HG03108 (cell line): Measurements from ENCODE around the gene FBXO10.

Experiments
- ATAC-seq: cut with Tn5 transposase; IDR thresholded peaks from one replicate; pipeline ENCODE4 v1.9.1; 2021; ENCODE audit warnings: moderate library complexity; ENCODE audit not compliant: unreplicated experiment

Gene FBXO10

DNA sequence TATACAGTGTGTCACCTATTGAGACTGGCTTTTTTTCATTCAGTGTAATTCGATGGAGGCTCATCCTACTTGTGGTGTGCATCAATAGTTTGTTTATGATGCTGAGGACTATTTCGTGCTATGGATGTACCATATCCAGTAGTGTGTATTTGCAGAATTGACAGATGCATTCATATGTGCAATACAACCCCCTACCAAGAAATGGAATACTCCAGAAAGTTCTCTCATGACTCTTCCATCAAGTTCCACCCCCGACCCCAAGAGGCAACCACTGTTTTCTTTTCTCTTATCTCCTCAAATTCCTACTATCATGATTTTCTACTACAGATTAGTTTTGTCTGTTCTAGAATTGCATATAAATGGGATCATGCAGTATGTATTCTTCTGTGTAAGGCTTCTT is 21.9 kb downstream of the FBXO10 start:
- ATAC-seq: no peak

DNA sequence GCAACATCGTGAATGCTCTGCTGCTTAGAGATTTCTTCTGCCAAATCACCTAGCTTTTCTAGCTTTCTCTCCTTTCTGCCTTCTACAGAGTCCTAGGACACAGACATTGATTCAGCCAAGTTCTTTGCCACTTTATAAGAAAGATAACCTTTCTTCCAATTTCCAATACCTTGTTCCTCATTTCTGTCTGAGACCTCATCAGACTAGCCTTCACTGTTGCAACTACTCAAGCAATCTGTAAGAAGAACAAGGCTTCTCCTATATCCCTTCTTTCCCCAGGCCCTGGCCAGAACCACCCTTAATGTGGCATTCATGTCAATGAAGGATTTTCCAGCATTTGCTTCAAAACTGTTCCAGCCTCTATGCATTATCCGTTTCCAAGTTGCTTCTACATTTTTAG is 24.3 kb downstream of the FBXO10 start:
- no peak for ATAC-seq

DNA sequence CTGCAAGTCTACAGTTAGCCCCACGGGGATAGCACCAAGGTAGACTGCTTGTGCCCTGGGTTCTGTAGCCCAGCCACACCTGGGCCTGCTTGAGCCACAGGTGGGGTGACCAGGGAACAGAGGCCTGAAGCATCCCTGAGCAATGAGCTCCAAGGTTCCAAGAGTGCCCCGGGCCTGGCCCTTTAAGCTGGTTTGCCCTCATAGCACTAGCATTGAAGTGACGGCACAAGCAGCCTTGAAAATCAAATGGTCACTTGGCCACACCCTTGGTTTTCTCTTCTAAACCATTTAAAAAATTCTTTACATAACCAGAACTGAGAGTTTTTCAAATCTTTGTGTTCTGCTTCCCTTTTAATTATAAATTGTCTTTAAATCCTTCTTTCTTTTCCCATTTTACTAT is 24.7 kb downstream of the FBXO10 start:
- ATAC-seq: no peak

DNA sequence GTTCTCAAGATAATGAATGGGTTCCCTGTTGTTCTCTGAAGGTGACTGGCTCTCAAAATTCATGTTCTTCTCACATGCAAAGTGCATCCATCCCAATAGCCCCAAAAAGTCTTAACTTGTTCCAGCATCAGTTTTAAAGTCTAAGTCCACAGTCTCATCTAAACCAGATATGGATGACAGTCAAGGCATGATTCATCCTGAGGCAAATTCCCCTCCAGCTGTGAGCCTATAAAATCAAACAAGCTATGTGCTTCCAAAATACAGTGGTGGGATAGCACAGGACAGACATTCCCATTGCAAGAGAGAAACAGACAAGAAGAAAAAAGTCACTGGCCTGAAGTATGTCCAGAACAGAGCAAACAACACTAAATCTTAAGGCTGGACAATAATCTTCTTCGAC is 25.4 kb downstream of the FBXO10 start:
- no peak for ATAC-seq

DNA sequence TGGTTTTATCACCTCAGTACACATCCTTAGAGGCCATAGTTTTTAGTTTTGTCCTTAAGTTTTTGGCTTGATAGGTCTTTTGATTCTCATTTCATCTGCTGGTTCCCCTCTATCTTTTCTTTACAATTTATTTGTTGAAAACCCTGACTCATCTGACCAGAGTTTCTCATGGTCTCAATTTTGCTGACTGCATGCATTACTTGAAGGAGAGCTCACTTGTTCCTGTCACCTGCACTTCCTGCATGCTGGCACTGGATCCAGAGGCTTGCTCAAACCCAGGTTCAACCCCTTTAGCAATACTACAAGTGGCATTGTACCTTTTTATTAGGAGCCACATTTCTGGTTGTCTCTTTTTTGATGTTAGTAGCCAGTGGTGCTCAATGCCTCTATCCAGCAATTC is 26.7 kb downstream of the FBXO10 start:
- no peak for ATAC-seq

DNA sequence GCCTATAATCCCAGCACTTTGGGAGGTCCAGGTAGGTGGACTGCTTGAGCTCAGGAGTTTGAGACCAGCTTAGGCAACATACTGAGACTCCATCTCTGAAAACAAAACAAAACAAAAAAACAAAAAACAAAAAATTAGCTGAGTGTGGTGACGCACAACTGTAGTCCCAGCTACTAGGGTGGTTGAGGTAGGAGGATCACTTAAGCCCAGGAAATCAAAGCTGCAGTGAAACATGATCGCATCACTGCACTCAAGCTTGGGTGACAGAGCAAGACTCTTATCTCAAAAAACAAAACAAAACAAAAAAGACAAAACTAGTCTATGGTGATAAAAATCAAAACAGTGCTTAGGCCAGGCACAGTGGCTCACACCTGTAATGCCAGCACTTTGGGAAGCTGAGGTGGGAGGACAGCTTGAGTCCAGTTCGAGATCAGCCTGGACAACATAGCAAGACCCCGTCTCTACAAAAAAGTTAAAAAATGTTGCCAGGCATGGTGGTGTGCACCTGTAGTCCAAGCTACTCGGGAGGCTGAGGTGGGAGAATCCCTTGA is 28.8 kb downstream of the FBXO10 start:
- ATAC-seq: no peak

DNA sequence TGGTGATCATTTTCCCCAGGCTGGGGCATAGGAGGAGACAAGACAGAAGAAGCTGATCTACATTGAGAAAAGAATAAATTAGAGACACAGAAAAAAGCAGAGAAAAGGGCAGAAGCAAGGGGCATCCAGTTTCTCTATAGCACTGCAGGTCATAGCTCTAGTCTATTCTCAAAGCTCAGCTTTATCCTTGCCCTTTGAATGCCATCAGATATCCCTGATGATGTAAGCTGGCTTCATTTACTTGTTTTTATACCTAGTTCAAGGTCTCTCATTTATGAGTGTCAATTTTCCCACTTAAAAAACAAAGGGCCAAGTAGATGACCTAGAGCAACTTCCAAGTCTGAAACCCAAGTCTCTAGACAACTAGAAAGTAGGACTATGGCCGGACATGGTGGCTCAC is 32.7 kb downstream of the FBXO10 start:
- no peak for ATAC-seq

DNA sequence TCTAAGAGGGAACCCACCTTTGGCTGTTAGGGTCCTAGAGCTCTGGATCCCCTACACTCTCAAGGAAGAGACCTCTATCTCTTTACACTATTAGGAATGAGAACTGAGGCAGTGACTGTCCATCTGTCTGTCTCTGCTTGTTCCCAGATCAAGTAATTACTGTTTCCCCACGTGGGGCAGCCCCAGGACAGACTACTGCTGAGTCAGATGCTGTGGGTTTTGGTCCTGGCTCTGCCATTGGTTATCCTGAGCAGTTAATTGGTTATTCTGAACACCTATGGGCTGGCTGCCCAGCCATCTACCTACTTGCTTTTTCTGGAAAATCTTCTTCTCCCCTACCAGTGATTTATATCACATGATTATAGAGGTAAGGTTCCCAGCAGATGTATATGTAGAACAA is 33.3 kb downstream of the FBXO10 start:
- no peak for ATAC-seq

DNA sequence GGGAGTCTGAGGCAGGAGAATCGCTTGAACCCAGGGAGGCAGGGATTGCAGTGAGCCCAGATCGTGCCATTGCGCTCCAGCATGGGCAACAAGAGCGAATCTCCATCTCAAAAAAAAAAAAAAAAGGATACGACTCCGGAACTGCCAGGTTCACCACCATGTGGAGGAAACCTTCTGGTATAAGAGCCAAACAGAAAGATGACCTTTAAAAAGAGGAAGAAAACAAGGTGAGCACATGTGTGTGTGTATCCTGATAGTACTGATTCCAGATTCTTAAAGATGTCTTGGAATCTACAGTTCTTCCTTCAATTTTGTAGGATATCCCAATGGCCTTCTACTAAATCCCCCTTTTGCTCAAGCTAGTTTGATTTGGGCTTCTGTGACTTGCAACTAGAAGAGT is 33.7 kb downstream of the FBXO10 start:
- ATAC-seq: no peak

DNA sequence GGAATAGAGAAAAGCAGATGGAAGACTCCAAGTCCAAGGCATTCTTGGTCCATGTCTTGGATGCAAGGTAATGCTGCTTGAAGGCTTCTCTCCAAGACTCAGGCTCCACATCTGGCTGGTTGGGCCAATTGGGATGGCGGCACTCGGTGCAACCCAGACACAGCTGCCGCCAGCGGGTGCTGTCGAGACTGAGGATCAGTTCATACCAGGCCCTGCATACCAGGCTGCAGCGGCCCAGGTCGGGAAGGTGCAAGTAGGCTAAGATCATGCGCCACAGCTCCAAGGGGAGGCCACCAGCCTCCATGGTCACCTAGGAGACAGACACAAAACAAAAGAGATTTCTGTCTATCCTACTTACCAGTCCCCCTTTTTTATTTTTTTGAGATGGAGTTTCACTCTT is 34.7 kb downstream of the FBXO10 start:
- ATAC-seq: no peak

DNA sequence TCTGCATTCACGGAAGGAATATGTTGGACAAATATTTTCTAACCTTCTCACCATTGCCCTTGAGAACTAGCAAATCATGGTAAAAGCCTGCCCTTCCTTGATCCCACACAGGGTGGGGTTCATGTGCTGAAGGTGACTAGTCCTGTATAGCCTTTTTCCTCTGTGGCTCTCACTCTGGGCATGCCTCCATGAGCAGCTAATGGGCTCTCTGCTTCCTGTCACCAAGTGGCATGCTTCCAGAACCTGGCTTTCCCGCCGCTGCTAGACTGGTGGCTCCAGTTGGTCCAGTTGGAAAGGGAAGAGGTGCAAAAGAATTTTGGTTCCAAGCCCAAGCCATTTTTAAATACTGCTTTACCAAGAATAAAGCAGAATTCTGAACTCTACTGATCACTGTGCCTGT is 35.5 kb downstream of the FBXO10 start:
- no peak for ATAC-seq

DNA sequence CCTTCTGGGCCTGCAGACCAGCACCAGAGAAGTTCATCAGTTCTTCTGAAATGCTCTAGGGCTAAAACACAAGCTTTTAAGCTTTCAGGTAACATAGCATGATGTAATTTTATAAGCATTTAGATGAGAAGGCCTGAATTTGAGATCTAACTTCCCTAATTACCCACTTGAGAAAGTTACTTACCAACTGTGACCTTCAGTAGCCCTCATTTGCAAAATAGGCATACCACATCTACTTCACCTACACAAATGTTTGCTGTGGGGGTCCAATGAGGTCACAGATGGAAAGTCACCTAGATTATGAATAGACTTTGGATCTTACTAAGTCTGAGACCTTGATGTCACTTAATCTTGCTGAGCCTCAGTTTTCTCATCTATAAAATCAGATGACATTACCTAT is 36.5 kb downstream of the FBXO10 start:
- ATAC-seq: no peak

DNA sequence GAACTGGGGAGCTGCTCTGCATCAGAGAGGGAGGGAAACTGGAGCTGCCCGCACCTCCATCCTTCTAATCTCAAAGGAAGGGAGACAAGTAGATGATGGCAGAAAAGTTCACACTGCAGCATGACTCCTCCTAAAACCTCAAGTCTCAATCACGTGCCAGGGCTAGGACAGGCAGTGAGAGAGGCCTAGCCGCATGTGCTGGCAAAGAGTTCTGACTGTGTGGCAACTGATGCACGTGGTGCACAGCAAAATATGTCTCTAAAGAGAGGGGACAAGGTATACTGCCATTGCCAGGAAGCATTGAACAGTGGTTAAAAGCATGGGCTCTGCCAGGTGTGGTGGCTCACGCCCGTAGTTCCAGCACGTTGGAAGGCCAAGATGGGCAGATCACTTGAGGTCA is 38.1 kb downstream of the FBXO10 start:
- no peak for ATAC-seq

DNA sequence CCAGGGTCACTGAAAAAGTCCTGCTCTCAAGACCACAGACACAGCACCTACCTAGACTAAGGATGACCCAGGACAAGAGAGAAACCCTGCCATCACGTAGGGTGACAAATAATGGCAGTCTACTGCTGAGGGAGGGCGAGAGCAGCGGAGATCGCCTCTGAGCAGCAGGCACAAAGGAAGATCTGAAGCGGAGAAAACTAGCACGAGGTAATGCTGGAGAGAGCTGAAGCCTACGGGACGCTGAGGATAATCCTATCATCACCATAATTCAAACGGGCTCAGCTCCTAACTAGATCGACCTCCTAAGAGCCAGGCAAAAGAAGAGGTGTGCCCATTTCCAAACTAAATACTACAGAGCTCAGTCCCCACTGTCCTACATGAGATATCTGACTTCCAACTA is 41.3 kb downstream of the FBXO10 start:
- ATAC-seq: no peak

DNA sequence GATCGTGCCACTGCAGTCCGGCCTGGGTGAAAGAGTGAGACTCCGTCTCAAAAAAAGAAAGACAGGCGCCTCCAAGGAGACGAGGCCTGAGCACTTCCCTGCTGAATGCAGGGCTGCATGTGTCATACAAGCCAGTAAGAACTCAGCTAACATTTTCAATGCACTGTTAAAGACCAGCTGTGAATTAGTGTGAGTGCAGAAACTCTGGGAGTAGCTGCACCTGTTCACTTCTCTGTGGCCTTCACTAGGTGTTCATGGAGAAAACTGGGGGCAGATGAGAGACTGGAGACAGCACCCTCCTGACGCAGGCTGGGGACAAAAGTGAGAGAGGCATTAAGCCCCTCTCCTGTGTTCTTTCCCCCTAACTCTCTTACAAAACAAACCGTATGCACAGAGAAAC is 41.8 kb downstream of the FBXO10 start:
- ATAC-seq: no peak

DNA sequence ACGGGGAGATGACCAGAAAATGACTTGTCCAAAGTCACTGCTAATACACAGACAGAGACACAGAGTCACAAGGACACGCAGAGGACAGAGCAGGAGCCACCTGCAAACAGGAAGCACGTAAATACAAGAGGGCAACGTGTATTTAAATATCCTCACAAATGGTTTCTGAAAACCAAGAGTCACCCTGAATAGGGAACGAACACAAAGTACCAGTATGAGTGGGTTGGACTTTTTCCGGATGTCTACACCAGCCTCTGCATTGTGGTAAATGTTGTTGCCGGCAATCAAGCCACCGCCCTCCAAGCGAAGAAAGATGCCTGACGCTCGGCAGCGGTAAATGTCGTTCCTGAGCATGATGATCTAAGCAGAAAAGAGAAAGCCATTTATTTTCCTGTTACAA is 44.5 kb downstream of the FBXO10 start:
- peak; percentile 57 for ATAC-seq

DNA sequence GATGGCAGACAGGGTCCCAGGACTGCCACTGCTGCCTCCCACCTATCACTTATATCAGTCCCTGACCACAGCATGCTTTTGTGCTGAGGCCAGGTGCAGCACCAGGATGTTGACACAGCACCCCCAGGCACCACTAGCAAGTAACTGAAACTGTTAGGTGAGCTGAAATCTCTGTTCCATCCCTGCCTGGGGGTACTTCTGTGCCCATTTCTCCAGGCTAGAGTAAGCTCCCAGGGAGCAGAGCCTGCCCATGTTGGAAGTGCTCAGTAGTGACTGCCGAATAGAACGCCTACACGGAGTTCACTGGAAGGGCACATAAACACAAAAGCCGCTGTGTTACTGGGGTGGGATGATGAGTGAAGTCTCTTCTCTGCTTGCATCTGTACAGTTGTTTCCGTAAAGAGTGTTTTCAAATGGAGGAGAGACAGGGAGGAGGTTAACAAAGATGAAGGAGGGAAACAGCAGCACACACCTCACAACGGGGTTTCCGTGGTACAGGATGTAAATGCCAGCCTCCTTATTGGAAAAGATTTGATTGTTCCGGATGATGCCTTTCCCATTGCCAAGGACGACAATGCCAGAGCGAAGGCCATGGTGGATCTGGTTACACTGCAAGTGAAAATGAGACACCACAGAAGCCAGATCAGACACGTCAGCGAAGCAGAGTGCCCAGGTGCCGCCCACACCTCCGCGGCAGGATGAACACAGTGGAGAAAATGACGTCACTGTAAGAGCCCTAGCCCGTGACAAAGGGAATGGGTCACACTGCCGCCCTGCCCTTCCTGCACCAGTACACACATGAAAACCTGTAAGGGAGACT is 47.3 kb downstream of the FBXO10 start:
- ATAC-seq: peak; percentile 37

DNA sequence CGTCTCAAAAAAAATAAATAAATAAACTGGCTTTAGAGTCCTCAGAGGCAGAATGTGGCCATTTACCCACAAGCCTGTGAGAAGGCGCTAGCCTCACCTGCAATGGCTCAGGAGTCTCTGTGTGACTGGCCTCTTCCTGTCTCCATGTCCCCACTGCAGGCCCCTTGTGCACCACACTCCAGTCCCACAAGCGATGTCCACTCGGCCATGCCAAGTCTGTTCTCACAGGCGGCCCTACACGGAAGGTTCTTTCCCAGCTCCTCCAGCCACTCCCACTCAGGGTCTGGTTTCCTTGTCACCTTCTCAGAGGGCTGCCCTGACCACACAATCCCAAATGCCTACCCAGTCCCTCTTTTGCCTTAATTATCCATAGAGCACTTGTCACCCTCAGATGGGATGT is 52.3 kb downstream of the FBXO10 start:
- no peak for ATAC-seq

DNA sequence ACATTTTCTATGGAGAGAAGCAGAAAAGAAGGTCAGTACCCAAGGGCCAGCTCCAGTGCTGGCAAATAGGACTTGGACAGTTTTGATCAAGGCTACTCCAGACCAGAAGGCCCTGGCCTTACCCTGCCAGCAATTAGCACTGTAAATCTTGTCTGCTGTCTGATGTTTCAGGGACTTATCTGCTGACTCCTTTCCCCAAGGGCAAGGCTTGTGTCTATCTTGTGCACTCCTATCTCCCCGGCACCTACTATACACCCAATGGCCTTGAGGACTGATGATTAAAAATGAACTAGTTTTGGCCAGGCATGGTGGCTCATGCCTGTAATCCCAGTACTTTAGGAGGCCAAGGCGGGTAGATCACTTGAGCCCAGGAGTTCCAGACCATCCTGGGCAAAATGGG is 53.2 kb downstream of the FBXO10 start:
- no peak for ATAC-seq

DNA sequence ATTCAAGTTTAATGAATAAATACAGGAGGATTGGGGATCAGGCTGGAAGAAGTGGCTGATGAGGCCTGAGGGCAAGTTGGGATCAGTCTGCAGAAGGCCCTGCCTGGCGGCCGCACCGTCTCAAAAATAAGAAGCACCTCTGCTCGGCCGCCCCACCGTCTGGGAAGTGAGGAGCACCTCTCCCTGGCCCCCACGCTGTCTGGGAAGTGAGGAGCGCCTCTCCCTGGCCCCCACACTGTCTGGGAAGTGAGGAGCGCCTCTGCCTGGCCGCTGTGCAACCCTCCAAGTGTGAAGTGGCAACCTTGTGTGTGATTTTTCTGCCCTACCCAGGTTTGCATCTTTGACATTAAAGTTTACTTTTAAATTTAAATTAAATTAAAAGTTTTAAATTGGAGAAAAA is 55.1 kb downstream of the FBXO10 start:
- ATAC-seq: no peak

DNA sequence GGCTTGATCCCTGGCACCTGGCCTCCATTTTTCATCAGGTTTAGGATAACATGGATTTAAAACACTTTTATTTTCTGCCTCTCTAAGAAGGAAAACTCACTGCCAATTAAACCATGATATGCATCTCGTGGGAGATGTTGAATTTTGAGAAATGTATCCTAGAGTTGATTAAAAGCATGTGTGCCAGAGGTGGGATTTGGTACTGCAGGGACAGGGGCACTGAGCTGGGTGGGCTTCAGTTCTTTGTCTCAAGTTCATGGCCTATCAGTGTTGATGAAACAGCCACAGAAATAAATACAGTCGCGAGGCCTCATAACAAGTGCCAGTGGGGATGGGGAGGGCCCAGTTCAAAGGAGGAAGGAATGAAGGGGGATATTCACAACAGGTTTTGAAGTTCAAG is 55.5 kb downstream of the FBXO10 start:
- ATAC-seq: no peak

DNA sequence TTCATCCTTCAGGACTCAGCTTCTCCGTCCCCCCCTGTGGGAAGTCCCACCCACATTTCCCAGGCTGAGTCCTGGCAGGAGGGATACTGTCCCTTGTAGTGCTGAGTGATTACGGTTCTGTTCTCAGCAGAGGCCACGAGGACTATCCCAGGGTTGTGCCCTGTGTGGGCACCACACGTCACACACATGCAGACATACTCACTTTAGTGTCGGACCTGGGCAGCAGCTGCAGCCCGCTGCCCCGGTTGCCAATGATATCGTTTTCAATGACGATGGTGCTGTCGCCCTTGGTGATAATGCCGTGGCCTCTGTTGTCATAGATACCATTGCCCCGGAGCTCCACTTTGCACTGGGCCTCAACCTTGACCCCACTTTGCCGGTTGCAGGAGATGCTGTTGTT is 58.3 kb downstream of the FBXO10 start:
- ATAC-seq: no peak
